ENCODE results near the gene NLRP3. TPM values are rescaled to one million over a fixed set of nuclear protein-coding genes. Genes with fewer than 3 reads are reported as not detected.
"Not testable (repeated sequence)": the region's sequence is repeated elsewhere in the genome, so short reads cannot be mapped to it uniquely, and the experiment has no call there.

Gene NLRP3
- total RNA-seq, 1 experiment from 2014 or later: 0.37 TPM

DNA sequence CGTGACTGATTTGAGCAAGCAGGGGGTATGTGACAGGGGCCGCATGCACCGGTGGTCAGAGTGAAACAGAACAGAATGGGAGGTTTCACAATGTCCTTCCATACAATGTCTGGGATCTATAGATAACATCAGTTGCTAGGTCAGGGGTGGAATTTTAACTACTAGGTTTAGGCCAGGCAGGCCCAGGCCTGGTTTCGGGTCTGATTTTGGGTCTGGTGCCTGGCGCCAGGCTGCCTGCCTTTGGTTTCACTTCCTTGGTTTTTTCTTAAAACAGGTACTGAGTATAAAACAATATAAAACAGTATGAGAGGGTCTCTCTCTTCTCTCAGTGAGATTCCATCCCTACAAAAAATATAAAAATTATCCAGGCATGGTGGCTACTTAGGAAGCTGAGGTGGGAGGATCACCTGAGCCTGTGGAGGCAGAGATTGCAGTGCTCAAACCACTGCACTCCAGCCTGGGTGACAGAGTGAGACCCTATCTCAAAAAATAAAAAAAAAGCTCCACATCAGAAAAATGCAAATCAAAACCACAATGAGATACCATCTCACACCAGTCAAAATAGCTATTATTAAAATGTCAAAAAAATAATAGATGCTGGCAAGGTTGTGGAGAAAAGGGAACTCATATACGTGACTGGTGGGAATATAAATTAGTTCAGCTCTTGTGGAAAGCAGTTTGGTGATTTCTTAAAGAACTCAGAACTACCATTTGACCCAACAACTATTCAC is 60.5 kb downstream of the NLRP3 start:
- not testable (repeated sequence) for H3K9me3 ChIP-seq (replicated peaks); H3K4me3 ChIP-seq; H3K27ac ChIP-seq; H3K4me1 ChIP-seq (replicated peaks); H3K27me3 ChIP-seq (replicated peaks); H3K36me3 ChIP-seq; DNase-seq (ENCODE audit: low read depth in 1 of 2, low spot score in 2 of 2)

DNA sequence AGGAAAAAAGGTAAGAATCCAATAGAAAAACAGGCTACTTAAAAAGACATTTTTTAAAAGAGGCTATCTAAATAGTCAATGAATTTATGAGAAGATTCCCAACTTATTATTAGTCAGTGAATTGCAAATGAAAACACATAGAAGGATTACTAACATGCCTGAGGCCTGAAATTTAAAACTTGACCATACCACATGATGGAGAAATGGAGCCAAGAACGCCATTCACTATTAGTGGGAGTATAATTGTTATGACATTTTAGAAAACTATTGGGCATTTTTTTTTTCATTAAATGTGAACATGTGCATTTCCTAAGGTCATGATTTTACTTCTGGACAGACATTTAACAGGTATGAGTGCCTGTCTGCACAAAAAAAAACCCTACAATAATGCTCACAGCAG is 66.8 kb downstream of the NLRP3 start:
- H3K9me3 ChIP-seq (replicated peaks): no peaks in the 10 kb centered on the region; the same call in 1 of the 2 replicates
- no peaks in the 10 kb centered on the region for H3K27me3 ChIP-seq (replicated peaks)
- no peak for DNase-seq (ENCODE audit: low read depth in 1 of 2, low spot score in 2 of 2)
- no peaks in the 10 kb centered on the region for H3K36me3 ChIP-seq
- no peak overlapping the region for H3K27ac ChIP-seq
- H3K4me1 ChIP-seq (replicated peaks): no peaks in the 10 kb centered on the region
- H3K4me3 ChIP-seq: no peak overlapping the region

DNA sequence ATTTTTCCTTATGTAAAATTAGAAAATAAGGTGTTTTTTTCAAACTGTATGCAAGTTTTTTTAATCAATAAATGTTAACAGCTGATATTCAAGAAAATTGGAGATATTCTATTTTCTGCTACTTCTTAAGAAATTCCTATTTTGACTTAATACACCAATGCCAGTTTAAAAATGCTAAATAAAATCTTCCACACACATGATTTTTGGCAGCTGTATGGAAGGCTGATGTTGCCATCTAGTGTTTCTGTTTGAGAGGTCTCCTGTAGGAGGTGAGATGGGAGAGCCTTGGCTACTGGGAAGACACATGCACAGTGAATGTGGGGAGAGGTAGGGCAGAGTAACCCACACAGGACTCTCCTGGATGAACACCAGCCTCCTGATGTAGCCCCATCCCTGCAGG is 71.1 kb downstream of the NLRP3 start:
- no peak overlapping the region for H3K27ac ChIP-seq
- no peaks in the 10 kb centered on the region for H3K4me1 ChIP-seq (replicated peaks)
- H3K9me3 ChIP-seq (replicated peaks): no peaks in the 10 kb centered on the region
- no peaks in the 10 kb centered on the region for H3K27me3 ChIP-seq (replicated peaks)
- H3K4me3 ChIP-seq: no peak overlapping the region
- no peak for DNase-seq (ENCODE audit: low read depth in 1 of 2, low spot score in 2 of 2)
- no peaks in the 10 kb centered on the region for H3K36me3 ChIP-seq

DNA sequence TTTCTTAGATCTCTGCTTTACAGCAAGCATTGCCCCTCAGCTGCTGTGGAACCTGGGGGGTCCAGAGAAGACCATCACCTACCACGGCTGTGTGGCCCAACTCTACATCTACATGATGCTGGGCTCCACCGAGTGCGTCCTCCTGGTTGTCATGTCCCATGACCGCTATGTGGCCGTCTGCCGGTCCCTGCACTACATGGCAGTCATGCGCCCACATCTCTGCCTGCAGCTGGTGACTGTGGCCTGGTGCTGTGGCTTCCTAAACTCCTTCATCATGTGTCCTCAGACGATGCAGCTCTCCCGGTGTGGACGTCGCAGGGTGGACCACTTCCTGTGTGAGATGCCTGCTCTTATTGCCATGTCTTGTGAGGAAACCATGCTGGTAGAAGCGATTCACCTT is 75.4 kb downstream of the NLRP3 start:
- Histone ChIP-seq H3K4me3 (no peak overlapping the region), H3K27ac (no peak overlapping the region), H3K27me3 (replicated peaks) (no peaks in the 10 kb centered on the region), H3K9me3 (replicated peaks) (no peaks in the 10 kb centered on the region), H3K36me3 (no peaks in the 10 kb centered on the region), H3K4me1 (replicated peaks) (no peaks in the 10 kb centered on the region)
- DNase-seq (ENCODE audit: low read depth in 1 of 2, low spot score in 2 of 2): no peak

DNA sequence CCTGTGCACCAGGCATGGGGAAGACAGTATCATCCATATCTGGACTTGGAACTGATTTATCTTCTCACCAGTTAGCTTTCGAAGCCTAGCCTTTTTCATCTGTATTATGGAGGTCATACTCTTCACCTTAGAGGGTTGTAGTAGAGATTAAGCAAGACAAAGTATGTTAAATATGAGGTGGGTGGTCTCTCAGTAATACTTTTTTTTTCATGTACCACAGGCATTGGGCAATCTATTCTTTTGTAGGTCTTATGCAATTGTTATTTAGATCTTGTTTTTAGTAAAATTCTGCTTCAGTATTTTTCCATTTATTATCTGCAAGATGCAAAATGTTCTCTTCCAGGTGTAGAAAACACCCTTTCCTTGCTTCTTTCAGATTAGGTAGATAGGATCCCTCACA is 77.1 kb downstream of the NLRP3 start:
- H3K27me3 ChIP-seq (replicated peaks): no peaks in the 10 kb centered on the region
- no peak overlapping the region for H3K4me3 ChIP-seq
- DNase-seq (ENCODE audit: low read depth in 1 of 2, low spot score in 2 of 2): no peak
- H3K27ac ChIP-seq: no peak overlapping the region
- no peaks in the 10 kb centered on the region for H3K36me3 ChIP-seq
- H3K4me1 ChIP-seq (replicated peaks): no peaks in the 10 kb centered on the region
- H3K9me3 ChIP-seq (replicated peaks): no peaks in the 10 kb centered on the region

DNA sequence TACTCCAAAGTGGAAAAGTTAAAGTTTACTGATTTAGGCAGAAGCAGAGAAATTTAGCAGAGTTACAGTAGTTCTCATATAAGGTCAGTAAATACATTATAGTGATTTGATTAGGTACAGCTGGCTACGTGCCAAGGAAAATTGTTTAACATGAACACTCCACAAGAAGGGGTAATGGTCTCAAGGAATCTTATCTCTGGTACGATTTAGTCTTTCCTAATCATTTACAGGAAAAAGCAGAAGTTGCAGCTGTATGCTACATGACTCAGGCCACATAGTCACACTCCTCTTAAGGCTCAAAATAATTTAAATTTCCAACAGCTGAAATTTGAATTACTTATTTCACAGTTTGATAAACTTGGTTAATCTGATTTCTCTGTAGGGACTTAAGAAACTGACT is 78.8 kb downstream of the NLRP3 start:
- no peak overlapping the region for H3K27ac ChIP-seq
- no peak for DNase-seq (ENCODE audit: low read depth in 1 of 2, low spot score in 2 of 2)
- H3K27me3 ChIP-seq (replicated peaks): no peaks in the 10 kb centered on the region
- H3K9me3 ChIP-seq (replicated peaks): no peaks in the 10 kb centered on the region
- no peaks in the 10 kb centered on the region for H3K36me3 ChIP-seq
- no peaks in the 10 kb centered on the region for H3K4me1 ChIP-seq (replicated peaks)
- no peak overlapping the region for H3K4me3 ChIP-seq

DNA sequence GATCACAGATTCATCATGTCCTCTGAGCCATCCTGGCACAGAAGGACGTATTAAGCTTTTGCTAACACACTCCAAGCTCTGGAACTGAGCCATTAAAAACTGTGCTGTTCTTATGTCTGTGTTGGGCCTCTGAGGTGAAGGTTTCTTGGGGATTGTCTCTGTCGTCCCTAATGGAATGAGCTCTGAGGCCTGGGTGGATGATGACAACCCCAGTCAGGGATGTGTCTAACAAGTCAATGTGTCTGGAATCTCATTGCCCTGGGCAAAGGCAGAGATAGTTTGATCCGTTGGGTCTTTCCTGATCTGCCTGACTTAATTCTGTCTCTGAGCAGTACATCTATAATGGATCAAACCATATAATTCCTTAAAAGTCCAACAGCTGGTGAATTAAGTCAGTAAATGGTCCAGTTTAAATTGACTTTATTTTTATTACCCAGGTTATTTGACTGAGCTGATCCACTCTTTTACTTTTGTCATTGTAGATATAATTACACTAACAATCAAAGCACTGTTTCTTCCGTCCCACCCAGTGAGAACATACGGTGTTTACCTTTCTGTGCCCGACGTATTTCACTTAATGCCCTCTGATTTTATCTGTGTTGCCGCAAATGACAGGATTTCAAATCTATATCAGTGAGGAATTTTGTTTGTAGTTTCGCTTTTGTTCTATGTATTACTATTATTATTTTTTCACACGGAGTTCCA is 80.8 kb downstream of the NLRP3 start:
- H3K27ac ChIP-seq: no peak overlapping the region
- H3K36me3 ChIP-seq: no peaks in the 10 kb centered on the region
- no peak overlapping the region for H3K4me3 ChIP-seq
- H3K27me3 ChIP-seq (replicated peaks): no peaks in the 10 kb centered on the region
- H3K4me1 ChIP-seq (replicated peaks): no peaks in the 10 kb centered on the region
- DNase-seq (ENCODE audit: low read depth in 1 of 2, low spot score in 2 of 2): no peak
- no peaks in the 10 kb centered on the region for H3K9me3 ChIP-seq (replicated peaks)

Other genes with a start within 250 kb of the NLRP3 start
- 17.7 and 28.5 TPM in 2 replicates for gene ZNF124, start 244.2 kb upstream of the NLRP3 start, total RNA-seq (2014; rRNA removed; shearing (Covaris generic))
- not detected in 2 replicates for gene VN1R5, start 160.1 kb upstream of the NLRP3 start, total RNA-seq (2014; rRNA removed; shearing (Covaris generic))
- gene ZNF496, start 84.3 kb upstream of the NLRP3 start, total RNA-seq (2014; rRNA removed; shearing (Covaris generic)): 23.8 and 44.0 TPM in 2 replicates
- gene OR2B11, start 41.9 kb downstream of the NLRP3 start, total RNA-seq (2014; rRNA removed; shearing (Covaris generic)): not detected in 2 replicates
- gene OR2C3, start 120.3 kb downstream of the NLRP3 start, total RNA-seq (2014; rRNA removed; shearing (Covaris generic)): not detected in 2 replicates
- not detected in 2 replicates for gene GCSAML, start 133.0 kb downstream of the NLRP3 start, total RNA-seq (2014; rRNA removed; shearing (Covaris generic))
- not detected in 2 replicates for gene OR2G2, start 172.2 kb downstream of the NLRP3 start, total RNA-seq (2014; rRNA removed; shearing (Covaris generic))
- gene OR2G3, start 189.4 kb downstream of the NLRP3 start, total RNA-seq (2014; rRNA removed; shearing (Covaris generic)): not detected in 2 replicates

All from SJSA1 (cell line).